GM12878 (cell line): Measurements from ENCODE around the gene CRYGN. TPM values are rescaled to one million over a fixed set of nuclear protein-coding genes. Genes with fewer than 3 reads are reported as not detected.
A peak's percentile ranks its signal among the peaks of the same experiment; 100 is the strongest.

Experiments used
- ATAC-seq: fragments of 200-7000 bp; cut with Tn5 transposase; 3 replicates; pipeline ENCODE4 v1.9.1; 2020; ENCODE audit warnings: mild to moderate bottlenecking, moderate library complexity
- Bru-seq: library from RNA; stranded (reverse); fragments of 400-500 nt; gene quantifications from one replicate; lab custom pipeline; 2021; lab: Mats Ljungman, UMichigan
- BruChase-seq, 2 experiments: library from RNA; stranded (reverse); fragments of 400-500 nt; gene quantifications; one replicate each; lab custom pipeline; 2021; lab: Mats Ljungman, UMichigan
- BruUV-seq: library from RNA; stranded (reverse); fragments of 400-500 nt; replicated peaks from 2 replicates; lab custom pipeline; 2021; lab: Mats Ljungman, UMichigan
- CTCF ChIA-PET: fragments of 300-600 bp; sonication (Branson Sonifier 250); formaldehyde crosslinking; extraction: SDS; loops from one replicate; lab custom pipeline; 2021; ENCODE audit warnings: inconsistent platforms; lab: Yijun Ruan, JAX
- POLR2A ChIA-PET: fragments of 350-600 bp; formaldehyde crosslinking; extraction: SDS; loops from one replicate; lab custom pipeline; 2021; ENCODE audit warnings: inconsistent platforms; lab: Charles Lee
- RAD21 ChIA-PET: fragments of 300-600 bp; sonication (Branson Sonifier 250); formaldehyde crosslinking; loops from one replicate; lab custom pipeline; 2023; ENCODE audit warnings: antibody characterized with exemption; ENCODE audit not compliant: unreplicated experiment; lab: Charles Lee
- SMC1A ChIA-PET: fragments of 300-600 bp; sonication (Branson Sonifier 250); formaldehyde crosslinking; loops from one replicate; lab custom pipeline; 2023; ENCODE audit not compliant: unreplicated experiment, uncharacterized antibody; lab: Charles Lee
- DNase-seq: peaks from one replicate; pipeline ENCODE4 v3.0.0-alpha.2; 2011; ENCODE audit warnings: low read depth, low spot score
- FAIRE-seq: peaks from 3 replicates; lab custom pipeline; 2011; peaks lifted over from hg19 to GRCh38; lab: Jason Lieb, UNC
- H2AFZ ChIP-seq: 2 replicates; pipeline ENCODE4 v1.6.0; 2011; ENCODE audit warnings: low read depth, low read length, control low read depth; ENCODE audit not compliant: control insufficient read depth
- H3K27ac ChIP-seq: 2 replicates; pipeline ENCODE4 v1.5.1; 2011; ENCODE audit warnings: control low read depth; ENCODE audit not compliant: control insufficient read depth, insufficient read depth
- H3K27me3 ChIP-seq, 2 experiments: replicated peaks in 1 of 2; 2 replicates each; pipeline versions ENCODE4 v1.6.0 to v1.6.1; 2011; ENCODE audit warnings: low read length in 1 of 2; ENCODE audit not compliant: control insufficient read depth in 2 of 2, insufficient read depth in 2 of 2
- H3K36me3 ChIP-seq, 2 experiments: 2 replicates each; pipeline ENCODE4 v1.5.1; 2011; ENCODE audit warnings: low read length in 1 of 2; ENCODE audit not compliant: control insufficient read depth in 2 of 2, insufficient read depth in 2 of 2
- H3K4me1 ChIP-seq: 2 replicates; pipeline ENCODE4 v1.6.1; 2011; ENCODE audit warnings: mild to moderate bottlenecking, low read length, moderate library complexity, mixed read lengths; ENCODE audit not compliant: control insufficient read depth, insufficient read depth
- H3K4me2 ChIP-seq: 2 replicates; pipeline ENCODE4 v1.6.0; 2011; ENCODE audit warnings: control low read depth; ENCODE audit not compliant: control insufficient read depth, insufficient read depth
- H3K4me3 ChIP-seq: fragments of 200-600 bp; sonication (generic); 2 replicates; pipeline ENCODE4 v1.5.1; 2016
- H3K79me2 ChIP-seq: 2 replicates; pipeline ENCODE4 v1.6.0; 2011; ENCODE audit warnings: low read length; ENCODE audit not compliant: control insufficient read depth, insufficient read depth
- H3K9ac ChIP-seq: 2 replicates; pipeline ENCODE4 v1.8.0; 2011; ENCODE audit warnings: low read length, control low read depth, mixed read lengths; ENCODE audit not compliant: control insufficient read depth, insufficient read depth
- H3K9me3 ChIP-seq: replicated peaks from 3 replicates; pipeline ENCODE4 v1.5.1; 2011; ENCODE audit warnings: mild to moderate bottlenecking, low read length; ENCODE audit not compliant: control insufficient read depth, insufficient read depth
- H4K20me1 ChIP-seq: 2 replicates; pipeline ENCODE4 v1.6.0; 2011; ENCODE audit not compliant: control insufficient read depth, insufficient read depth
- CBFB ChIP-seq: IDR thresholded peaks from 2 replicates; pipeline ENCODE4 v1.6.1; 2016; ENCODE audit warnings: antibody characterized with exemption, low read depth
- ESRRA ChIP-seq: IDR thresholded peaks from 2 replicates; pipeline ENCODE4 v1.6.1; 2012; ENCODE audit warnings: mild to moderate bottlenecking, low read length, improper control_type of control experiment
- MLLT1 ChIP-seq: fragments of 450-650 bp; IDR thresholded peaks from 2 replicates; pipeline ENCODE4 v1.6.1; 2016; ENCODE audit warnings: mild to moderate bottlenecking
- PAX8 ChIP-seq: fragments of 450-650 bp; IDR thresholded peaks from 2 replicates; pipeline ENCODE4 v1.6.1; 2017; ENCODE audit warnings: mild to moderate bottlenecking, moderate library complexity
- USF1 ChIP-seq: IDR thresholded peaks from 2 replicates; pipeline ENCODE4 v1.6.1; 2011; ENCODE audit warnings: borderline replicate concordance, low read depth, mild to moderate bottlenecking, moderate library complexity, mixed read lengths, low read length; ENCODE audit not compliant: insufficient read depth; ENCODE audit errors: extremely low read length
- ZBTB11 ChIP-seq: fragments of 450-650 bp; formaldehyde crosslinking; IDR thresholded peaks from 2 replicates; pipeline ENCODE4 v1.5.0; 2022; ENCODE audit warnings: mild to moderate bottlenecking, missing genetic modification characterization
- whole genome bisulfite sequencing: methylation state at CpG from one replicate; pipeline ENCODE4 v1.1.6; 2016; ENCODE audit warnings: low lambda C conversion rate; ENCODE audit not compliant: insufficient replicate concordance, insufficient coverage; ENCODE audit errors: missing lambda C conversion rate; 5-methylcytosine and 5-hydroxymethylcytosine counted together
- in situ Hi-C: fragments of 300-500 bp; cut with MboI; formaldehyde crosslinking; loops from 9 replicates; pipeline ENCODE4 v1.14.3; 2018; ENCODE audit warnings: mixed read lengths
- intact Hi-C: fragments of 100-400 bp; cut with micrococcal nuclease; formaldehyde crosslinking; loops from one replicate; pipeline ENCODE4 v1.14.2; 2022; ENCODE audit not compliant: unreplicated experiment
- long read RNA-seq, 2 experiments: library from polyadenylated mRNA; unstranded; transcript quantifications; one replicate each; pipeline ENCODE4 v2.0.0, GENCODE V29; 2019 to 2020
- polyA minus RNA-seq, 3 experiments: library from RNA; depleted of rRNA, polyadenylated mRNA; stranded (reverse); fragments of >200 nt; gene quantifications; 2 replicates each; pipeline ENCODE4 v1.2.3, GENCODE V29; 2011
- polyA plus RNA-seq, 11 experiments: library from polyadenylated mRNA; depleted of rRNA in 4 of 11; unstranded in 6 of 11; stranded (reverse) in 5 of 11; fragments of >200 nt; fragmentation: Nextera tagmentation in 4 of 11; fragmentation: Illumina TruSeq in 1 of 11; extraction: Ambion mirVana in 4 of 11; extraction: Trizol in 1 of 11; gene quantifications; 1 replicate in 1 of 11; 2 replicates in 10 of 11; pipeline versions ENCODE4 v1.2.1 to v1.2.3, GENCODE V29; 2011 to 2016; ENCODE audit warnings: inconsistent platforms in 2 of 11, missing spikeins in 2 of 11, low read depth in 1 of 11
- total RNA-seq, 4 experiments: library from RNA; depleted of rRNA in 3 of 4; stranded (reverse); fragments of >200 nt in 3 of 4; fragmentation: Illumina TruSeq in 1 of 4; extraction: Trizol in 1 of 4; gene quantifications; 2 replicates each; pipeline versions ENCODE4 v1.2.1 to v1.2.3, GENCODE V29; 2013 to 2021

The CRYGN gene
- total RNA-seq (2013; cell fraction: nucleolus; rRNA removed) = 0.32 TPM in 1 of 2 replicates, not detected in the other
- total RNA-seq (2014; rRNA removed) (not detected in 2 replicates), total RNA-seq (2014; rRNA removed; fragmentation: Illumina TruSeq; extraction: Trizol) (not detected in 2 replicates), total RNA-seq (2021) (not detected in 2 replicates), polyA plus RNA-seq (2011; rRNA removed) (not detected in 2 replicates), polyA plus RNA-seq (2014; fragmentation: Illumina TruSeq; extraction: Trizol) (not detected in 2 replicates), polyA plus RNA-seq (2014; fragmentation: Nextera tagmentation; extraction: Ambion mirVana) (not detected), polyA plus RNA-seq (2014; rRNA removed) (not detected in 2 replicates), polyA plus RNA-seq (2016; fragmentation: Nextera tagmentation; extraction: Ambion mirVana) (not detected), polyA minus RNA-seq (2011; rRNA and poly(A)+ RNA removed) (not detected in 2 replicates), Bru-seq, nascent RNA (percentile 14 among the genes with signal in this experiment), BruChase-seq, experiment 1, labeled RNA remaining after a 6-hour chase (percentile 20 among the genes with signal in this experiment), BruChase-seq, experiment 2, labeled RNA remaining after a 2-hour chase (percentile 14 among the genes with signal in this experiment)
- polyA plus RNA-seq (2011; ENCODE audit: low read depth) = not detected
- 0.03 TPM in 1 of 2 replicates, not detected in the other for polyA plus RNA-seq (2011; cell fraction: cytosol; rRNA removed)
- polyA plus RNA-seq (2011; cell fraction: nucleus; rRNA removed) = 0.34 and 0.44 TPM in 2 replicates
- not detected in 2 replicates for polyA plus RNA-seq (2012)
- not detected in 2 replicates for polyA minus RNA-seq (2011; cell fraction: cytosol; rRNA and poly(A)+ RNA removed)
- polyA minus RNA-seq (2011; cell fraction: nucleus; rRNA and poly(A)+ RNA removed) = 0.36 TPM in 1 of 2 replicates, not detected in the other
- long read RNA-seq, experiment 1 = 0 reads
- long read RNA-seq, experiment 2 = 0 reads

DNA sequence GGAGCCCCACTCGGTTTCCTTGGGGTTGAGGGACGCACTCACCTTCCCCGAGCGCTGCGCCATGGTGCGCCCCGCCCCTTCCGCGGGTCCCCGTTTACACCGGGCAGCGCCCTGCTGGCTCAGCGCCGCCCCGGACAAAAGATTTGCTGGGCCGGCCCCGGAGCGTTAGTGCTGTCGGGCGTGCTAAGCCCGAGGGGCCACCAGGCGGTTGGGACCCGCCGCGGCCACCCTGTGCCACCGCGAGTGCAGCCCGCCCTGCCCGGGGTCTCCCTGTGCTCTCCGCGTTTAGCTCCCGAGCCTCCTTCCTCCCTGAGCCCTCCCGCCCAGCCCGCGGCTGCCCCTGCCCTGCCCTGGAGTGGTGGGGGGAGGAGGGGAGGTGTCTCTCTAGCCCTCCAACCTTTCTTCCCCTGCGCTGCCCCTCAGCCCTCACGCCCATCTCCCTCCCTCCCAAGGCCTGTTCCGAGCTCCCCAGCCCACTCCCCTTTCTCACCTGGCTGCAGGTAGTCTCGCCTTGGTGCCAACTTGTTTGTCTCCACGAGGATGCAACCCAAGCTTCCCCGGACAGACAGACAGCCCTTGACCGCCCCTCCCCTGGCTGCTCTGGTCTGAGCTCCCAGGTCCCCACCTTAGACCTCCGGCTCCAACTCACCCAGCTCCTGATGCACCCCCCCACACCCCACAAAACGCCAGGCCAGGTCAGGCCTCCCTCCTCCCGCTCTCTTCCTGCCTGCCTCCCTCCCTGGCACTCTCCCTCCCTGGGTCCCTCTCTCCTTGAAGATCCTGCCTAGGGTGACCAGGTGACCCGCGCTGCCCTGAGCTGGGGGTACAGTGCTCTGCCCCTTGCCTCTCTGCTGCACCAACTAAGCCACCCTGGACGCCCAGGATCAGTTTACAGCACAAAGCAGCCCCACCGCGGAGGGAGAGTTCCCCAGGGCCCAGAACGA lies at the start of gene CRYGN:
Gene CRYGN (minus strand): TSS at position 287 of the 944 bp plus-strand sequence. CDS start 224 bp downstream, at position 63.
- no peaks in the 10 kb centered on the region for H3K79me2 ChIP-seq
- intact Hi-C loops = no loop called here
- RAD21 ChIA-PET = no interaction called here
- WGBS = 31% methylated on average over 43 of the region's 51 CpGs
- H3K27me3 ChIP-seq = peaks cover 0 to 2% of the 10 kb centered on the region in 2 experiments; a peak in 2 of 4 replicates
- no peak within 1 kb of the TSS for H2AFZ ChIP-seq
- in situ Hi-C loops = loop anchor here (10.0 kb wide), 1 partner anchor 75 kb away; no protein-coding TSS in a partner anchor
- no peak within 1 kb of the TSS for H3K9ac ChIP-seq
- ATAC-seq (no peak; the same call in 2 of the 3 replicates), DNase-seq (no peak), FAIRE-seq (no peak)
- H3K36me3 ChIP-seq = no peaks in the 10 kb centered on the region
- H3K4me3 ChIP-seq = no peak within 1 kb of the TSS
- TF ChIP-seq ESRRA (no peak), USF1 (no peak), ZBTB11 (CRISPR knock-in tag) (no peak), MLLT1 (no peak), CBFB (no peak), PAX8 (no peak)
- CTCF ChIA-PET = no interaction called here
- H3K27ac ChIP-seq = no peak within 1 kb of the TSS
- SMC1A ChIA-PET = no interaction called here
- H3K9me3 ChIP-seq = no peaks in the 10 kb centered on the region
- POLR2A ChIA-PET = no interaction called here
- H3K4me1 ChIP-seq = no peaks in the 10 kb centered on the region
- no peaks in the 10 kb centered on the region for H4K20me1 ChIP-seq
- no peak within 1 kb of the TSS for H3K4me2 ChIP-seq
- no TSS peak for BruUV-seq
